Thoracic aorta (tissue), 2 donors: ENCODE results near the gene MAML2. TPM values are rescaled to one million over a fixed set of nuclear protein-coding genes. Genes with fewer than 3 reads are reported as not detected.

ENCODE experiments used
- ATAC-seq: fragments of 150-250 bp; one replicate; pipeline ENCODE4 v1.8.0; 2017; ENCODE audit warnings: low read depth; ENCODE audit not compliant: insufficient number of reproducible peaks, low FRiP score
- DNase-seq: peaks from one replicate; pipeline ENCODE4 v3.0.0-alpha.2; 2020; ENCODE audit warnings: low spot score
- H3K27ac ChIP-seq, 2 donors: fragments of 200-600 bp; sonication (generic); 1 replicate in 1 of 2; 2 replicates in 1 of 2; pipeline ENCODE4 v1.5.1; 2016; ENCODE audit warnings: mild to moderate bottlenecking in 2 of 2, moderate library complexity in 2 of 2
- H3K27me3 ChIP-seq: fragments of 200-600 bp; sonication (generic); replicated peaks from 2 replicates; pipeline ENCODE4 v1.6.0; 2016; ENCODE audit warnings: mild to moderate bottlenecking; ENCODE audit not compliant: insufficient read depth
- H3K36me3 ChIP-seq: fragments of 200-600 bp; sonication (generic); one replicate; pipeline ENCODE4 v1.5.1; 2016
- H3K4me1 ChIP-seq, 2 donors: fragments of 200-600 bp; sonication (generic); 1 replicate in 1 of 2; 2 replicates in 1 of 2; pipeline versions ENCODE4 v1.5.1 to v1.6.0; 2016; ENCODE audit warnings: low read depth in 2 of 2, mild to moderate bottlenecking in 1 of 2; ENCODE audit not compliant: control insufficient read depth in 1 of 2
- H3K4me3 ChIP-seq: fragments of 200-600 bp; sonication (generic); 2 replicates; pipeline ENCODE4 v1.5.1; 2016; ENCODE audit warnings: mild to moderate bottlenecking
- H3K9me3 ChIP-seq: fragments of 200-600 bp; sonication (generic); 2 replicates; pipeline ENCODE4 v1.5.1; 2016
- total RNA-seq, 2 donors: library from RNA; depleted of rRNA; stranded (reverse); fragments of >200 nt; gene quantifications; one replicate each; pipeline versions ENCODE4 v1.1.0 to v1.2.3, GENCODE V29; 2016
- TF ChIP-seq, protein P1 (sequence below): fragments of 200-600 bp; sonication (generic); IDR thresholded peaks from one replicate; pipeline ENCODE4 v1.5.1; 2019; ENCODE audit warnings: antibody characterized with exemption

Gene MAML2
- total RNA-seq, 2 donors from 2014 or later, result 23.4 to 29.6 TPM

DNA sequence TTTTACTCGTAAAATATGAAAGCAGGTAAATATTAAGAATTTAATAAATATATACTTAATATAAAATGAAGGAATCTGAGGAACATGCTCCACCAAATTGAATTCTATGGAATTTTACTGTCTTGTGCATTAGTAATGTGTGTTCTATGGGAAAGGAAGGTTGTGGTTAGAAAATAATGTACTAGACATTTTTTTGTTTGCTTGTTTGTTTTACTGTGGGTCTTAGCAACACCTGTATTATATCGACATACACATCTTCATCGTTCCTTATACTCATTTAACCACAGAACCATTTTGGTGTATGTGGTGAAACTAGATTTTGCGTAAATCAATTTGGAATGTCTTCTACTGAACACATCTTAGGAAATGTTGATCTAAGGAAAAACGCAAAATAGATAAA is 304.9 kb downstream of the MAML2 start:
- TF ChIP-seq, protein P1, sequence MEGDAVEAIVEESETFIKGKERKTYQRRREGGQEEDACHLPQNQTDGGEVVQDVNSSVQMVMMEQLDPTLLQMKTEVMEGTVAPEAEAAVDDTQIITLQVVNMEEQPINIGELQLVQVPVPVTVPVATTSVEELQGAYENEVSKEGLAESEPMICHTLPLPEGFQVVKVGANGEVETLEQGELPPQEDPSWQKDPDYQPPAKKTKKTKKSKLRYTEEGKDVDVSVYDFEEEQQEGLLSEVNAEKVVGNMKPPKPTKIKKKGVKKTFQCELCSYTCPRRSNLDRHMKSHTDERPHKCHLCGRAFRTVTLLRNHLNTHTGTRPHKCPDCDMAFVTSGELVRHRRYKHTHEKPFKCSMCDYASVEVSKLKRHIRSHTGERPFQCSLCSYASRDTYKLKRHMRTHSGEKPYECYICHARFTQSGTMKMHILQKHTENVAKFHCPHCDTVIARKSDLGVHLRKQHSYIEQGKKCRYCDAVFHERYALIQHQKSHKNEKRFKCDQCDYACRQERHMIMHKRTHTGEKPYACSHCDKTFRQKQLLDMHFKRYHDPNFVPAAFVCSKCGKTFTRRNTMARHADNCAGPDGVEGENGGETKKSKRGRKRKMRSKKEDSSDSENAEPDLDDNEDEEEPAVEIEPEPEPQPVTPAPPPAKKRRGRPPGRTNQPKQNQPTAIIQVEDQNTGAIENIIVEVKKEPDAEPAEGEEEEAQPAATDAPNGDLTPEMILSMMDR, result no peak
- ATAC-seq (no peak), DNase-seq (no peak)
- Histone ChIP-seq H3K27me3 (no peaks in the 10 kb centered on the region), H3K4me3 (no peak overlapping the region), H3K9me3 (no peaks in the 10 kb centered on the region), H3K36me3 (no peaks in the 10 kb centered on the region), H3K27ac (no peak overlapping the region), H3K4me1 (no peaks in the 10 kb centered on the region)

DNA sequence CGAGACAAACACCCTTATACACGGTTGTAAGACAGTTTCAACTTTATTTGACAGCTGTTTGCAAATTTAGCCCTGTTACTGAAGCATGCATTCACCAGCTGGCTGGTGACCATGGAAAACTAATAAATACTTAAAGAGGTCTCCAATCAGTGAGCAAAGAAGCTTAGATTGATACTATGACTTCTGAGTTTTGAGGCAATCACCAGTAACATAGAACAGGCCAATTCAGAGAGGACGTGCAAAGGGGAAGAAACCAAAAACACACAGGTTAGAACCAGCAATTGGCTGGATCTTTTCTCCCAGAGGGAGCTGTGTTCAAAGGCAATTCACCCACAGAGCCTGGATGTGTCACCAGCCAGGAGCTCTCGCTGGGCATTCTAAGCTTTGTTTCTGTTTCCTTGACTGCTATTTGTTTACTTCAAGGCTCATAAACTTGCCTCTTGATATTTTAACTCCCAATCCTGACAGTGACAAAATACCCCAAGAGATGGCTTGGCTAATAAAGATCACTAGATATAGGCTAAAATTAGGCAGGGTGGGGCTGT is 305.5 kb downstream of the MAML2 start:
- ATAC-seq, result no peak
- H3K4me3 ChIP-seq, result no peak overlapping the region
- no peaks in the 10 kb centered on the region for H3K4me1 ChIP-seq
- no peaks in the 10 kb centered on the region for H3K27me3 ChIP-seq
- no peak for DNase-seq
- no peak overlapping the region for H3K27ac ChIP-seq
- TF ChIP-seq, protein P1, result no peak
- no peaks in the 10 kb centered on the region for H3K36me3 ChIP-seq
- no peaks in the 10 kb centered on the region for H3K9me3 ChIP-seq

DNA sequence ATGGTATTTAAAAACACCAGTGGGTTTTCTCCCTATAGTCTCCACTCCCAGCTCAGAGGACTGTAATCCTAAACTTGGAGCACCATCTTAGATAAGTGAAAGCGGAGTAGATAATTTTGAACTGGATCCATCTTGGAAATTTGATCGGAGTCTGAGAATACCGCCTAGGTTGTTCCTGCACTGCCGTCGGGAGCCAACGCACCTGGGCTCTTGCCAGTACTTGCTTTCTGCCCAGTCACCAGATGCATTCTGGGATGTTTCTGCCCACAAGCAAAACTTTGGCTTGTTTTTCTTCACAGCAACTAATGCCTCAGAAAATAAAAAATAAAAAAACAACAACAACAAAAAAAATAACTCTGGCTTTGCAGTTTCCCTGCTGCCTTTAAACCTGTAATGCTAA is 306.1 kb downstream of the MAML2 start:
- DNase-seq (no peak), ATAC-seq (no peak)
- Histone ChIP-seq H3K27me3 (no peaks in the 10 kb centered on the region), H3K9me3 (no peaks in the 10 kb centered on the region), H3K4me3 (no peak overlapping the region), H3K4me1 (no peaks in the 10 kb centered on the region), H3K27ac (no peak overlapping the region), H3K36me3 (no peaks in the 10 kb centered on the region)
- TF ChIP-seq, protein P1, result no peak

DNA sequence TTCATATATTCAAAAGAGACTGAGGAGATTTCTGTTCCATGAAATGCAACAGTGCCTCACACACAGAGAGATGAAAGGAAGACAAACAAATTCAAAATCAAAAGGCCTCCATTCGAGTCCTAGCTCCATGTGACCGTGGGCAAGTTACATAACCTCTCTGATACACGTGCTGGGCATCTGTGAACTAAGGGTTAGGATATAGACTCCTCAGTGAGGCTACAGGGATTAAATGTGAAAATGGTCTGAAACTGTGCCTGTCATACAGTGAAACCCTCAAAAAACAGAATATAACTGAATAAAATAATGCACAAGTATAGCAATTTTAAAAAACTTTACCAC is 307.3 kb downstream of the MAML2 start:
- no peak overlapping the region for H3K27ac ChIP-seq
- ATAC-seq, result no peak

DNA sequence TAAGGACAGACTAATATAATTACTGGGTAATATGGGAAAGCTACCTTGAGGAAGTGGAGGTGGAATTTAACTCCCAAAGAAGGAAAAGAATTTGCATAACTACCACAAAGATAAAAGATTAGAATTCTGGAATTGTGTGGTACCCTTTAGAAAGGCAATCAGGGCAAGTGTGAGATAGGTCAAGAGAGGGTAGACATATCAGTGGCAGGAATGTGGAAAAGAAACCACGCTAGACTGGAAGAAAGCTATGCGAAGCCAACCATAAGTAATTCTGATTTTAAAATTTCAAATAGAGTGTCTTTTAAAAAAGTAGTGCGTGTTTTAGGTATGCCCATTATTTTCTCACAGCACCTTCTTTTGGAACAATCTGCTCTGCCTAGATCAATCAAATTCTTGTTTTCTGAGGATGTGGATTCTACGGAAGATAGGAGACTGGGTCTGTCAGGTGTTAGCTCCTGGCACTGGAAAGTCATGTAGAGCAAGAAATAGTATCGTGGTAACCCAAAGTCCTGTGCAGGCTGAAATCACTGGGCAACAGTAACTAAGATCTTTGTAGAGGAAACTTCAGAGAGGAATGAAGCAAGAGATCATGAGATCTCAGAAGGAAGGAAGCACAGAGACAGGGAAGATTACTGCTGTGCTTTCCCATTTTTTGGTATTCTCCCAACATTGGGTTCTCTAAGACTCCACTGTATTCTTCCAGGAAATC is 307.8 kb downstream of the MAML2 start:
- TF ChIP-seq, protein P1, result no peak
- H3K4me1 ChIP-seq, result no peaks in the 10 kb centered on the region
- DNase-seq (no peak), ATAC-seq (no peak)
- H3K36me3 ChIP-seq, result no peaks in the 10 kb centered on the region
- H3K9me3 ChIP-seq, result no peaks in the 10 kb centered on the region
- H3K27me3 ChIP-seq, result no peaks in the 10 kb centered on the region
- no peak overlapping the region for H3K4me3 ChIP-seq
- no peak overlapping the region for H3K27ac ChIP-seq

More for the DNA sequence above, 307.3 kb downstream of the MAML2 start:
- Histone ChIP-seq H3K27me3 (no peaks in the 10 kb centered on the region), H3K4me3 (no peak overlapping the region), H3K4me1 (no peaks in the 10 kb centered on the region), H3K9me3 (no peaks in the 10 kb centered on the region), H3K36me3 (no peaks in the 10 kb centered on the region)
- TF ChIP-seq, protein P1, result no peak
- DNase-seq, result no peak
